RPMI8226 (cell line): ENCODE measurements around the gene TANC2.

Source experiments
- DNase-seq: peaks from one replicate; pipeline ENCODE4 v3.0.0-alpha.2; 2015

Gene TANC2

DNA sequence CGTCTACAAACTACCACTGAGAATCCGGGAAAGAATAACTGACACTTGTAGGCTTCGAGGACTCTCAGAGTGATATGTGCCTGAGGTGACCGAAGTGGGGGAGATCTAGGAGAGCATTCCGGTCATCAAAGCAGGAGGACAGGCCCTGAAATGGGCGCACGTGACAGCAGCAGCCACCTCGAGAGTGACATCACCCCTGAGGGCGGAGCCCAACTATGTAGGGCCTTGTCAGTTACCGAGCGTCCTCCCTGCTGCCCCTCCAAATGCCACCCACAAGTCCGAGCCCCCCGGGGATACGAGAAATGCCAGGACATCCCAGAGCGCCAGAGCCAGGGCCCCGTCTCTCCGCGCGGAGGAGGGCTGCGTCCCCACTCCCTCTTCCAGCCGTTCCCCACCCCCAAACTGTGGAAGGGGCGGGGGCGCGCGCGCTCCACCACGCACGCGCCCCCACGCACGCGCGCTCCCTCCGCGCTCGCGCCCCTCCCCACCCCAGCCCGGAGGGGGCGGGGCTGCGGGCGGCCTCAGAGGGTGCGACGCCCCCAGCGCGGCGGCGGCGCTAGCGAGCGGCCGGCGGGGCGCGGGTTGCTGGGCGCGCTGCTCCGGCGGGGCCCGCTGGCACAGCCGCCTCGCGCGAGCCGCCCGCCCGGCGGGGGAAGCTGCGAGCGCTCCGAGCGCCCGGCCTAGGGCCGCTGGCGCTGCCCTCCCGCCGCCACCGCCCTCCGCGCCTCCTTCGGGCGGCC is at the start of gene TANC2:
TANC2 (plus strand) TSS at position 550 of the 740 bp plus-strand sequence. CDS start 43,325 bp downstream, outside the sequence.
- peak; percentile 75 for DNase-seq

- DNase-seq = no peak
Observed at GRCh38 chr17:62916684-62917571, 49.1 kb upstream of the TANC2 start.

GRCh38 chr17:62919388-62919787 is 46.6 kb upstream of the TANC2 start:
- DNase-seq = no peak

DNA sequence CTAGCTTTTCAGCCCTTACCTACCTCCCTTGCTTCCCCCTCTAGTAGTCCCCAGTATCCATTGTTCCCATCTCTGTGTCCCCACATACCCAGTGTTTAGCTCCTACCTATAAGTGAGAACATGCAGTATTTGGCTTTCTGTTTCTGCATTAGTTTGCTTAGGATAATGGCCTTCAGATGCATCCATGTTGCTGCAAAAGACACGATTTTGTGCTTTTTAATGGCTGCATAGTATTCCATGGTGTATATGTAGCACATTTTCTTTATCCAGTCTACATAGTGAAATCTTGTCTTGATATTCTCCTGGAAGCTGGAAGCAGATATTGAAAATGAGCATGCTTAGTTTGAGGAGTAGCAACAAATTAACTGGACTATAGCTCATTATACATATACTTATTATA is 45.7 kb upstream of the TANC2 start:
- DNase-seq = no peak

GRCh38 chr17:62921817-62922216 is 44.2 kb upstream of the TANC2 start:
- no peak for DNase-seq

- no peak for DNase-seq
Observed at GRCh38 chr17:62923258-62924150, 42.5 kb upstream of the TANC2 start.

- no peak for DNase-seq
Observed at GRCh38 chr17:62925267-62925836, 40.7 kb upstream of the TANC2 start.

- DNase-seq = no peak
Observed at GRCh38 chr17:62927083-62927482, 39.0 kb upstream of the TANC2 start.

GRCh38 chr17:62929320-62929719 is 36.7 kb upstream of the TANC2 start:
- DNase-seq = no peak

GRCh38 chr17:62931101-62931500 is 34.9 kb upstream of the TANC2 start:
- no peak for DNase-seq

GRCh38 chr17:62933501-62934385 is 32.3 kb upstream of the TANC2 start:
- no peak for DNase-seq

DNA sequence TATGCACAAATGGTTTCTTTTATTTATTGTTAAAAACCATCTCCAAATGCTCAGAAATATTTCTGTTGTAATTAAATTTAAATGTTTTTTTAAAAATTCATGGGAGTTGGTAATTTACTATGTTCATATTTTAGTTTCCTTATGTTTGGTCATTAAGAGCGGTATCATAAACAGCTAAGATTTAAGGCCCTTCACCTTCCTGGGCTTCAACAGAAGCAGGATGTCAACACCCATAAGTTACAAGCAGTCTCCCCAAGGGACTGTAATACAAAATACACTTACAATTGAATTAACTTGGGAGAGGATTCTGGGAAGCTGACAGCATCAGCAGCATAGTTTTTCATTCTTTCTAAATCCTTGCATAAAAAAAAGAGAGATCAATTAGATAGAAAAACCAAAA is 30.9 kb upstream of the TANC2 start:
- no peak for DNase-seq

DNA sequence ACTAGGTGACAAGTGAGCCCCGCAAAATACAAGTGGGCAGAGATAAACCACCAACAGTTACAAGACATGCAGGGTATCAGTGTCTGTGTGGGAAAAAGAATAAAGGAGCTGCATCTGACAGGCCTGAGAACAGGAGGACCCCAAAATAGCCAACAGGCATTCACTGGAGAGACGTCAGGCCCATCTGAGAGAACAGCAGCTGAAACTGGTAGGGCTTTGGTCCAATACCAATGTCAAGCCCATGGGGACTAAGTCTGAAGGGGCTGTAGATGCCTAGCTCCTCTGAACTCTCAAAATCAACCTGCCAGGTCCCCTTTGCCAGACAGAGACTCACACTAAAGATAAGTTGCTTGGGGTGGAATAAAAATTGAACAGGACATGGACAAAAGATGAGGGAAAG is 30.5 kb upstream of the TANC2 start:
- no peak for DNase-seq

- DNase-seq = no peak
Observed at GRCh38 chr17:62937606-62938005, 28.4 kb upstream of the TANC2 start.

DNA sequence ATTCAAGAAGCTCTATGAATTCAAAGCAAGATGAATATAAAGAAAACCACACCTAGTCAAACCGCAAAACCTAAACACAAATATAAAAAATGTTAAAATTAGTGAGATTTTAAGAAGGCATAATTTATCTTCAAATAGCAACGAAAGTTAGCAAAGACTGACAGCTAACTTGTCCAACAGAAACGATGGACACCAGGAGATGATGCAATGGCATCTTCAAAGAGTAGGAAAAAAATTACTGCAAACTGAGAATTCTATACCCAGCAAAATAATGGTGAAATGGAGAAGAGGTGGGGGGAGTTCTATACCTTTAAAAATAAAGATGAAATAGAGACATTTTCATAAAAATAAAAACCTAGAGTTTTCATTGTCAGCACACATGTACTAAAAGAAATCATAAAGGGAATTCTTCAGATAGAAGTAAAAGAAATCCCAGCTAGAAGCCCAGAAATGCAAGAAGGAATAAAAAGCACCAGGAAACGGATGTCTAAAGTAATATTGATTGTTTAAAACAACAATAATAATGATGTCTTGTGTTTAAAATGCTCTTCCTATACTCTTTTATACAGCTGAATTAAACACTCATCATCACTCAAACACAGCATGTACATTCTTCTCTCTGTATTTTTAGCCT is 24.6 kb upstream of the TANC2 start:
- DNase-seq = no peak

GRCh38 chr17:62948370-62948769 is 17.7 kb upstream of the TANC2 start:
- no peak for DNase-seq

- DNase-seq = no peak
Observed at GRCh38 chr17:62949036-62949435, 17.0 kb upstream of the TANC2 start.

DNA sequence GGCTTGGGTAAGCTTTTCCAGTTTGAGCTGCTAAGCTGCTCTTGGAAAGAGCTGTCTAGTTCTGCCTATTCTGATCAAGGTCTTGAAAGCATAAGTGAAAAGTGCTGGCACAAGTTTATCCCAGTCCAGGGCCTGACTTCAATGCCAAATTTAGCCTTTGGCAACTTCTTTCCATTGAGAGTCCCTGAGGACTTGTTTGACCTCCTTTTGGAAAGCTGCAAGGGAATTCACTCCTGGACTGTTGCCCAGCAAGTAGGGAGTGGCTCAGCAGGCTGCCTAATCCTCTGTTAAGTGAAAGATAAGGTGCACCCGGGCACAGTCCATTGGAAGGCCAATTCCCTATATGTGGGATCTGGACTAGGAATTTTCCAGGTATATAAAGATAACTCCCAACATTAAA is 16.0 kb upstream of the TANC2 start:
- no peak for DNase-seq

GRCh38 chr17:62955841-62956352 is 10.1 kb upstream of the TANC2 start:
- DNase-seq = no peak

GRCh38 chr17:62963296-62963695 is 2.7 kb upstream of the TANC2 start:
- no peak for DNase-seq

DNA sequence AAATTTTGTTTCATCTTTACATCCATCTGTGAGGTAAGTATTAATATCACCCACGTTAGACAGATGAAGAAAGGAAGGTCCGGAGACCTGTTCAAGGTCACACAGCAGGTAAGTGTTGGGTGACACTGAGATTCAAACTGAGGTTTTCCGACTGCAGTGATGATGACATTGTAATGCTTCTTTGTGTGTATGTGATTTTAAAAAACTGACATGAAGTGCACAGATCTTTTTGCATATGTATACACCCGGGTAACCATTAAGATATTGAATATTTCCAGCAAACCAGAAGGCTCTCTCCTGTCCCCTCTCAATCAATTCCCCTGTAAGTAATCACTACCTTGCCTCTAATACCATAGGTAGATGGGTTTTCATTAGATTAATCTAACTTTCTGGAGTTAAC is 1.5 kb upstream of the TANC2 start:
- no peak for DNase-seq
